ENCODE results near the gene XK.

DNA sequence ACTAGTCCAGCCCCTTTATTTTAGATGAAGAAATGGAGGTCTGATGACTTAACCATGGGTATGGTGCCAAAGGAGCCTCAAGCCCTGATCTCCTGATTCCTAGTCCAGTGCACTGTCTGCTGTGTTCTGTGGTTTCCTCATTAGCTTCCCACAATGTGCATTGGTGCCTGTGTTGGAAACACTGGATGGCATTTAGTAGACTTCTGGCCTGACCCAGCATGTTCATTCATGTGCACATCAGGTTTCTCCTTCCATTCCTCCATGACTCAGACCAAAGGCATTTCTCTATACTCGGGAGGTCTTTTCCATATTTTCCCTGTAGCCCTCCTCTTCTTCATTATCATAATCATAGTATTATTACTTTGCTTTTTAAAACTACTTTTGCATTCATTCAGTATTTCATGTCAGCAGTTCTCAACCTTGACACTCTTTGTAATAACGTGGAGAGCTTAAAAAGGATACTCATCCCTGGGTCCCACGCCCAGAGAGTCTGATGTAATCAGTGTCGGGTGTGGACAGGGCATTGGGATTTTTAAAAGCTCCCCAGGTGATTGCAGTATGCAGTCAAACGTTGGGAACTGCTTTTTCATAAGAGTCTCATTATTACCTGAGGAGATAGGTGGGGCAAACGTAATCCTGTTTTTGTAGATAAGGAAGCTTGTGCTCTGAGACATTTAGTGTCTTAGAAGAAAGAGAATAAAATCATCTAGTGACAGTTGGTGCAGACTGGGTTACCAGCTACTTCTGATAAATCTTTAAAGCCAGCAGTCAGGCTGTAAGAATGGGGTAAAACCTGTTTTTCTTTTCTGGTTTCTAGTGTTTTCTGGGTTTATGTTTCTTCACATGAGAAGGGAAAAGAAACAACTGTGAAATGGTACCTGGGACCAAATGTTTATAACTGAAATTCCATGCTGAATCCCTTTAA is 40.9 kb upstream of the XK start:
- no peak for TF ChIP-seq POLR2A (IDR thresholded peaks at IDR 0.05; ENCODE audit: low read length)
- TF ChIP-seq GATA1 (IDR thresholded peaks at IDR 0.05; ENCODE audit: low read depth, low read length), result no peak
